HG02623 (cell line): ENCODE results near the gene TSPAN13.

Experiments
- ATAC-seq: cut with Tn5 transposase; IDR thresholded peaks from one replicate; pipeline ENCODE4 v1.9.1; 2021; ENCODE audit warnings: moderate library complexity; ENCODE audit not compliant: unreplicated experiment

The TSPAN13 gene

DNA sequence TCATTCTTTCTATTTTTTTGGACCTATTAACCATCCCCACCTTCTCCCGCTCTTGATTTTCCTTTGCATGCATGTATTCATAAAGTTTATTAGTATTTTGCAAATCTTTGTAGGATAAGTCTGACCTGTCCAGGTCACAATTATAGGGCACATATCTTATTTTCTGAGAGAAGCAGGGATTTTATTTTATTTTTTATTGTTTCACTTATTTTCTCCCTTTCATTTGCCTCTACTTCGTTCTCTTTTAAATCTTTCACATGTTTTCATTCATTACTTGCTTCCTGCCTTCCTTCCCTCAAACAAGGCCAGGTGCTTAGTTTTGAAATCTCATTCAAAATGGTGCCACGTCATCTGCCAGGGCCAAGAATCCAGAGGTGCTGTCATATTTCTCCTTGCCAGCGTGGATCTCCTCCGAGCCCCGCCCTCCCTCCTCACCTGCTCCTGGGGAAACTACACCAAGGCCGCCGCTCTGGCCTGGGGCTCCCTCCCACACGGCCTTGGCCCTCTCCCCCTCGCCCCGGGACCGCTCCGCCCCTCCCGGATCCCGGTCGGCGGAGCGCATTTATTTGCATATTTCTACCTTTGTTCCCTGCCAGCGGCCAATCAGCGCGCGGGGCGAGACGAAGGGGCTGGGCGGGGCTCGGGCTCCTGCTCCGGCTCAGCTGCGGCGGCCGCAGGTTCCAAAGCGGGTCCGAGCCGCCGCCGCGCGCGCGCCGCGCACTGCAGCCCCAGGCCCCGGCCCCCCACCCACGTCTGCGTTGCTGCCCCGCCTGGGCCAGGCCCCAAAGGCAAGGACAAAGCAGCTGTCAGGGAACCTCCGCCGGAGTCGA lies at the start of gene TSPAN13:
TSS of gene TSPAN13 (plus strand) at position 654 of the 830 bp plus-strand sequence. CDS start 213 bp downstream, outside the sequence.
- ATAC-seq, result peak; percentile 71

DNA sequence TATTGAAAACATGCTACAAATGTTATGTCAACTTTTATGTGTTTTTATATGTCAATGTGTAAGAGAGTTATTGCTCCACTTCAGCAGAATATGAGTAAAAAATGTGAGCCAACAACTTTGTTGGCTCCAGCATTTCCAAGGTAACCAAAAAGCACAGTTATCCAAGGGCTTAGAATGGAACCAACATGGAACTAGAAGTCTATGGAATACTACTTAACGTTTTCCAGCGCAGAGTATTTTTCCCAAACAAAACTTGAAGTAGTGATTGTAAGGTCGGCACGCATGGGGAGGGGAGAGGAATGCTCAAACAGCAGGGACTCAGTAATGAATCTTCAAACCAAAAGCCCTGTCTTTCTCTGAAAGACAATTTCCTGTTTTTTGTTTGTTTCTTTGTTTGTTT lies 45.0 kb upstream of the TSPAN13 start:
- no peak for ATAC-seq

DNA sequence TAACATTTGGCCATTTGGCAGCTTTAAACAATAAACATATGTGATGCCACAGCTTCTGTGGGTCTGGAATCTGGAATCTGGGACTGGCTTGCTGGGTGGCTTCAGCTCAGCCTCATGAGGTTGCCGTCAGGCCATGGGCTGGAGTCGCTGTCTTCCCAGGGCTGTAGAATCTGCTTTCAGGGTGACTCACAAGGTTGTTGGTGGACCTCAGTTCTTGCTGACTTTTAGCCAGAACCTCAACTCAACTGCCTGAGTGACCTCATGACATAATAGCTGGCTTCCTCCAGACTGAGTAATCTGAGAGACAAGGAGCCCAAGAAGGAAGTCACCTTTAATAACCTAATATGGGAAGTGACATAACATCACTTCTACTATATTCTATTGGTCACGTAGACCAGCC lies 44.6 kb upstream of the TSPAN13 start:
- ATAC-seq, result no peak

DNA sequence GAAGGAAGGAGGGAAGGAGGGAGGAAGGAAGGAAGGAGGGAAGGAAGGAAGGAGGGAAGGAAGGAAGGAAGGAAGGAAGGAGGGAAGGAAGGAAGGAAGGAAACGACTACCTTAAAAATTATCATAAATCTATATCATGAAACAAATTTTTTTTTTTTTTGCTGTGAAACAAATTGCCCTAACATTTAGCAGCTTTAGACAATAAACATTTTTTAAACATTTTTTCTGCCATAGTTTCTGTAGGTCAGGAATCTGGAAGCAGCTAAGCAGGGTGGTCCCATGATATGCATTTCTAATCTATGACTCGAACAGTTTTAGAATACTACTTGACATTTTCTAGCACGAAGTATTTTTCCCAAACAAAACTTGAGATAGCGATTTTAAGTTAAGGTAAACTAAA lies 42.9 kb upstream of the TSPAN13 start:
- ATAC-seq, result no peak

DNA sequence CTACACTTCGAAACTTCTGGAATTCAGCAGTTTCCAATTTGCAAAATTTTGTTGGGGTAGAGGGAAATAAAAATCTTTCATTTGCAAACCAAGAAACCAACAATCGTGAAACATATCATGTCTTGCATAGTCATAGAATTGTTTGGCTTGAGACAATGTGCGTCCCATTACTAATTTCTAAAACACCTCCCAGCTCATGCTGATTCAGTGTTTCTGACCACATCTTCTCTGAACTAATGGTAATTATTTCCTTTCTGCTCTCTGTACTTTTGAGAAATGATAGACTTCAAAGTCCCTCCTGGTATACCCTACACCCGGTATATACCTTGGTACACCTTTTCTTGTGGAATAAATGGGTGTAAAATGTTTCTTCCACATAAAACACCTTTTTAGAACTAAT lies 41.8 kb upstream of the TSPAN13 start:
- no peak for ATAC-seq

DNA sequence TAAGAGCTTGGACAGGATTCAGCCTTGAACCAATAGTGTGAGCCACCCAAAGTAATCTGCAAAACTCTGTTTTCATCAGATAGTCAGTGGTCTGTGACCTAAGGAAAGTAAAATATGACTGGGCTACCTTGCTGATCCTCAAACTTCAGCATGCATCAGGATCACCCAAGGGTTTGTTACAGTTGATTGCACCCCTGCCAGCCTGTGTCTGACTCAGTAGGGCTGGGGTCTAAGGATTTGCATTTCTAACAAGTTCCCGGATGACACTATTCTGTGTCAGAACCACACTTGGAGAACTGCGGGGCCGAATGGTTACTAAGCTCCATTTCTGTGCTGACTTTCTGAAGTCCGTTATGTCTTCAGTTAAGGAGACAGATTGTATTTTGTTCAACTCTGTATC lies 40.6 kb upstream of the TSPAN13 start:
- no peak for ATAC-seq

DNA sequence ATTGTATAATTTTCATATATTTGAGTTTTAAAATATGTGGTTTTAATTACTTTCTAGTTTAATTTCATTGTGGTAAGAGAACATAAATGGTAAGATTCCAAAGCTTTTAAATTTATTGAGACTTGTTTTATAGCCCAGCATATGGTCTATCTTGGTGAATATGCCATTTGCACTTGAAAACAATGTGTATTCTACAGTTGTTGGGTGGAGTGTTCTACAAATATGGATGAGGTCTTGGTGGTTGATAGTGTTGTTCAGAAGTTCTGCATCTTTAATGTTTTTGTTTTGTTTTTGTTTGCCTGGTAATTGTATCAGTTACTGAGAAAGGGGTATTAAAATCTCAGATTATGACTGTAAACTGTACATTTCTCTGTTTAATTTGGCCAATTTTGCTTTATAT lies 37.6 kb upstream of the TSPAN13 start:
- ATAC-seq, result no peak

DNA sequence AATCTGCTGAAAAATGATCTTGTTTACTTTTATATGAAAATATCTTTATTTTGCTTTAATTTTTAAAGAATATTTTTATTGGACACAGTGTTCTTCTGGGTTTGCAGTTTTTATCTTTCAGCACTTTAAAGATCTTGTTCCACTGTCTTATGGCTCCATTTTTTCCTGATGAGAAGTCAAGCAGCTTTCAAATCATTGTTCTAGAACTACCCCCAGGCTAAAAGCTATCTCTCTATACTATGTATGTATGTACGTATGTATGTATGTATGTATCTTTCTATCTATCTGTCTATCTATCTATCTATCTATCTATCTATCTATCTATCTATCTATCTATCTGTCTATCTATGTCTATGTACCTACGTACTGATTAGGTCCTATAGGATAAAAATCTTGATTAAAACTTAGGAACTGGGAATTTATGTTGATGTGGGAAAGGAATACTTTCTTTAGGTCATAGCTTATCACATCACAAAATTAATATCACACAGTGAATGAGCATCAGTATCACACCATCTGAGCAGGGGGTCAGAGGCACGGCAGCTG lies 35.4 kb upstream of the TSPAN13 start:
- ATAC-seq, result no peak

DNA sequence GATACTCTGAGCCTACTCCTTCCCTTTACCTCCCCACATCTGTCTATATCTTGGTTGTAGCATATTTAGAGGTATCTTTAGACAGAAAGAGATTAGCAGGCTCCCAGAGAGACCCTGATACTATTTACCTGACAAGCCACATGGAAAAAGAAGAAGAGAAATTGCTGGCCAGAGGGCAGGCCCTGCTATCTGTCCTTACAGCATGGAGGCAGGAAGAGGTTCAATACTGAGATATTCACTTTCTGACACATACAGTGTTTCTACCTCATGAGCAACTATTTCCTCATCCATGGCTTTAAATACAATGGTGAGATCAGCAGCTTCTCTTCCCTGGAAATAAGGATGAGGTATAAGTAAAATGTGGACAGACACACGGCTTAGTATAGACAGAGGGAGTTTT lies 33.9 kb upstream of the TSPAN13 start:
- ATAC-seq, result no peak

DNA sequence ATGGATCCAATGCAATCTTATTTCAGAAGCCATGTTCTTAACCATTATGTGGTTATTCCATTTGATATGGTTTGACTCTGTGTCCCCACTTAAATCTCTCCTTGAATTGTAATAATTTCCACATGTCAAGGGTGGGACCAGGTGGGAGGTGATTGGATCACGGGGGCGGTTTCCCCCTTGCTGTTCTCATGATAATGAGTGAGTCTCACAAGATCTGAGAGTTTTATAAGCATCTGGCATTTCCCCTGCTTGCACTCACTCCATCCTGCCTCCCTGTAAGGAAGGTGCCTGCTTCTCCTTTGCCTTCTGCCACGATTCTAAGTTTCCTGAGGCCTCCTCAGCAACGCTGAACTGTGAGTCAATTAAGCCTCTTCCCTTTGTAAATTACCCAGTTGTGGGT lies 32.0 kb upstream of the TSPAN13 start:
- ATAC-seq, result no peak

DNA sequence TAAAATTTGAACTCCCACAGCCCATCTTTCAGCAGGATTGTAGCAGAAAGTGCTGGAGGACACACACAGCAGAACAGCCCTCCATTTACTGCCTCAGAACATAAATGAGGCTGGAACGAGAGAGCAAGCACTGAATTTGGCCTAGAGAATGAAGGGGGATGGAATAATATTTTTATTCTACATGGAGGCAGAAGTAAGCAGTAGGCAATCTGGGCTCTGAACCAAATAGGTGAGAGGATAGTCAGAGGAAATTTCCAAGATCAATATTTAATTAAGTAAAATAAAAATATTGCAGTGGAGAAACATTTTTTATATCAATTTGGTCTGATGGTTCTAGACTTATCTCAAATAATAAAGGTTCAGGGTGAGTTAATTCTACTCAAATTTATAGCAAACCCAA lies 29.2 kb upstream of the TSPAN13 start:
- no peak for ATAC-seq

DNA sequence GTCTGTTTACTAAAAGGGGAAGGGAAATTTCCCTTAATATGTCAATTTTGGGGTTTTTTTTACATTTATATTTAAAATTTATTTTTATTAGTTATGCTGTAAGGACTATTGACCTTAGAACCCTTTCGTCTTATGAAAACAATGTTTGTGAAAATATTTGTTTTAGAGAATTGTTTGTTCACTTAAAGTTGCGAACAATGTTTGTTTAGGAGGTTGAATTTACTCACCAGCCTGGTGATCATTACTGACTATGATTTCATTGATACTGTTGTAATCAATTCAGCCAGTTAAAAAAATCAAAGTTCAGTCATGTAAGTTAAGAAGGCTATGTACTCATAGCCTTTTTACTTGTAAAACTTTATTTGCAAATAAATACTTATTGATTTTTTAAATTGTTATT lies 27.4 kb upstream of the TSPAN13 start:
- no peak for ATAC-seq

DNA sequence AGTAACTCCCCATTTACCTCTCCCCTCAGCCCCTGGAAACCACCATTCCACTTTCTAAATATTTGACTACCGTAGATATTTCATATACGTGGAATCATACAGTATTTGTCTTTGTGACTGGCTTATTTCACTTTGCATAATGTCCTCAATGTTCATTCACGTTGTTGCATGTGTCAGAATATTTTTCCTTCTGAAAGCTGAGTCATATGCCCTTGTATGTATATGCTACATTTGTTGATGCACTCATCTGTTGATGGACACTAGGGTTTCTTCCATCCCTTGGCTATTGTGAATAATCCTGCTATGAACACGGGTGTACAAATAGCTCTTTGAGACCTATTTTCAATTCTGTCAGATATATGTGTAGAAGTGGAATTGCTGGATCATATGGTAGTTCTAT lies 25.8 kb upstream of the TSPAN13 start:
- no peak for ATAC-seq

DNA sequence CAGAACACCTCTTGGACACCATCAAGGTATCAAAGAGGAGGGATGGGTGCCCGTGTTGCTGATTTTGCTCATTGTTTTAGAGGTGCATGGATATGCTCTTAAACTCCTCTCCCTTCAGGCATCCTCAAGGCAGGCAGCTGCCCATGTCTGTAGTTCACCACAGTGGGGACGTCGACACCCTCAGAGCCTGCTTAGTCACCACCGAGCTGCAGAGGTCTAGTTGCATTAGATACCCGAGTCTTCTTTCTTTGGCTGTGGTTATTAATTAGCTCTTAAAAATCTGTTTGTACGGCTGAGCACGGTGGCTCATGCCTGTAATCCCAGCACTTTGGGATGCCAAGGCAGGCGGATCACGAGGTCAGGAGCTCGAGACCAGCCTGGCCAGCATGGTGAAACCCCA lies 24.7 kb upstream of the TSPAN13 start:
- ATAC-seq, result no peak

DNA sequence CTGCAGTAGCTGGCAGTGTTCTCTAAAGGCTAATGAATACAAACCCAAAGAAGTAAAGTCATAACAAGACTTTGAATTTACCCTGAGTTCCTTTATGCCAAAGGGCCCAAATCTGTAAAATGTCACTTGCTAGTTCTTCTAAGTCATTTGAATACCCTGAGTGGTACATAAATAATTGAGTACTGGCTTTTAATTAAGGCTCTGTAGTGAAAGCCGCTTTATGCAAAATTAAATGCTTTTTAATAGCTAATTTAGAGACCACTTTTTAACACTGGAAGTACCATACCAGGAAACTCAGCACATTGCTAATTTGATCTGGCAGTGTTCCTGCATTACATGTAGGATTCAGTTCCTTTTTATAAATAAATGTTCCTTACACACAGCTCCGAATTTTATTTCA lies 24.0 kb upstream of the TSPAN13 start:
- ATAC-seq, result no peak

DNA sequence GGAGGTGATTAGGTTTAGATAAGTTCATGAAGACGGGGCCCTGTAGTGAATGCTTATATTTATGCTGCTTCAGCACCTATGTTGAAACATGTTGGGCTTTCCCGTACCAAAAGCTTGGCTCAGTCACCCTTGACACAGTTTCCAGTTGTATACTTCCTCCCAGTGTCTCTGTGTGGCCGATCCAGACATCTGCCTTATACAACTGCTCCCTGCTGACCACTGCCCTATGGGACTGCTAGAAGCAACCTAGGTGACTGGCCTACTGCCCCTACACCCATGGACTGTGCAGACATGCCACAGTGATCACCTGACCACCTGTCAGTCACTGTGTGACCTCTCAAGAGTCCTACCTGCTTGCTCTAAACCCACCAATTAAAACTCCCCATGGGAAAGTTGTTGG lies 22.6 kb upstream of the TSPAN13 start:
- ATAC-seq, result no peak

DNA sequence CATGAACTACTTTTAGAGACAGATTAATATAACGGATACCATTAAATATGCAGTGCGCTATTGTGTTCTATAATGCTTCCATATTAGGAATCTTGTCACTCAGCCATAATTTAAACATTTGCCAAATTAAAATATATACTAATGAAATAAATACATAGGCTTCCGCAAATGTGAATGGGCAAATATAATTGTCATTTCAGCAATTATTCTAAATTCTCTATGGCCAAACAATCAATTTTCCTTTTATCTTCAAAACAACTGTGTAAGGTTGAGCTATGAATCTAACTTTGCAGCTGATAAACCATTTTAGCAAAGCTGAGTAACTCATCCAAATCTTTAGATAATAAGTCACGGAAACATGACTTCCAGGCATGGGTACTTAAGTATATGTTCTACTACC lies 20.7 kb upstream of the TSPAN13 start:
- ATAC-seq, result no peak

DNA sequence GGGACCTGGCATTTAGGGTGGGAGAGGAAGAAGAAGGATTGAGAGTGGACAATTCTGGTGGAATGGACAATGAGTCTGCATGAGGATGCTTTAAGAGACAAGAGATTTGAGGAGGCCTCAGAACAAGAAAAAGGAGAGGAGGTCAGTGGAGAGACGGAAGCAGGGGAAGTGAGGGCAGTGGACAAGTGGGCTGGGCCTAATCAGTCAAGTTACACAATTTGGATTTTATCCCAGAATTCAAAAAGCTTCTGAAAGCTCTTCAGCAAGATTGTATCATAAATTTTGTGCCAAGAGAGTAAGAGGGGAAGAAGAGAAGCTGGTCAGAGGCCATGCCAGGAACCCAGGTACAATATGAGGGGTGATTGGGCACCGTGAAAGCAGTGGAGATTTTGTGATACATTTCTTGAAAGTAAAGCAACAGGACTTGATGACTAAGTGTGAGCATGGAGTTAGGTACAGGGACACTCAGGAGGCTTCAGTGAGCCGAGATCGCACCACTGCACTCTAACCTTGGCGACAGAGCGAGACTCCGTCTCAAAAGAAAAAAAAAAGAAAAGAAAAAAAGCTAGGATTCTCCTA lies 19.3 kb upstream of the TSPAN13 start:
- no peak for ATAC-seq

DNA sequence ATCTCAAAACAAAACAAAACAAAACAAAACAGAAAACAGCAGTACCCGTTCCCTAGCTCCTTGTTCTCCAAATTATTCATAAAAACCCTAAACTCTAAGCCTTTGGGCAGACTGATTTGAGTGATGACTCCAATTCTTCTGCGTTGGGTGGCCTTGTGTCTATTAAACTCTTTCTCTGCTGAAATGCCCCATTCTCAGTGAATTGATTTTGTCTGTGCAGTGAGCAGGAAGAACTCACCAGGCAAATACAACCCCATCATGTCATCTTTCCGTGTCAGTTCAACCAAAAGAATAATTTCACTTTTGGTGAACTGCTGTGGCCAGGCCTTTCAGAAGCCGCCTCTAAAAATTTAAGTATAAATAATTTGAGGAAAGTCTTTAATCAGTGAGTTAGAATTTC lies 18.5 kb upstream of the TSPAN13 start:
- ATAC-seq, result no peak

DNA sequence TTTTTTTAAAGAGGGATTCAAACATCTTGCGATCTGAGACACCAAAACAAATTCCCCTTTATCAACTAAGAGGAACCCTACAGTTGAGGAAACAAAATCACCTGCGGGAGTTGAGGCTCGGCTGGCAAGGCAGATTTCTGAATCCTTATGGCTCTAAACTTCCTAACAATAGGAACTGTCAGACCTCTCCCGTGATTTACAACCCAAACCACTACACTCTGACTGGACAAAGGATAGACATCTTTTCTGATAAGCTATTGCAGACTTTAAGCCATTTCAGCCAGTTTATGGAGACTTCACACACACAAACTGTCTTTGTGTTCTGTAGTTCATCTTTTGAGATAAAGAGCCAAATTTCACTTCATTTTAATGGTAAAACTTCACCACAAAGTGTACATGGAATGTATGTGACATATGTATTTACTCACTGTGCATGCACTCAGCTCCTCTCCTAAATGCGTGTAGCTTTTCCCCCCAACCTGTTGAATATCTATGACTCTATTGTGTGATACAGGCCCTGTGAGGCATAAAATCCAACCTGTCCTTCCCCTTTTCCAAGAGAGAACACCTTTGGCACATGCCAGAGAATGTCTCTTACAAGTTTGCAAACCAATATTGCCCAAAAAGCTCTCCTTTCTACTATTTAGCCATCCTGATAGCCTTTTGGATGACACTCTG lies 15.4 kb upstream of the TSPAN13 start:
- ATAC-seq, result no peak

DNA sequence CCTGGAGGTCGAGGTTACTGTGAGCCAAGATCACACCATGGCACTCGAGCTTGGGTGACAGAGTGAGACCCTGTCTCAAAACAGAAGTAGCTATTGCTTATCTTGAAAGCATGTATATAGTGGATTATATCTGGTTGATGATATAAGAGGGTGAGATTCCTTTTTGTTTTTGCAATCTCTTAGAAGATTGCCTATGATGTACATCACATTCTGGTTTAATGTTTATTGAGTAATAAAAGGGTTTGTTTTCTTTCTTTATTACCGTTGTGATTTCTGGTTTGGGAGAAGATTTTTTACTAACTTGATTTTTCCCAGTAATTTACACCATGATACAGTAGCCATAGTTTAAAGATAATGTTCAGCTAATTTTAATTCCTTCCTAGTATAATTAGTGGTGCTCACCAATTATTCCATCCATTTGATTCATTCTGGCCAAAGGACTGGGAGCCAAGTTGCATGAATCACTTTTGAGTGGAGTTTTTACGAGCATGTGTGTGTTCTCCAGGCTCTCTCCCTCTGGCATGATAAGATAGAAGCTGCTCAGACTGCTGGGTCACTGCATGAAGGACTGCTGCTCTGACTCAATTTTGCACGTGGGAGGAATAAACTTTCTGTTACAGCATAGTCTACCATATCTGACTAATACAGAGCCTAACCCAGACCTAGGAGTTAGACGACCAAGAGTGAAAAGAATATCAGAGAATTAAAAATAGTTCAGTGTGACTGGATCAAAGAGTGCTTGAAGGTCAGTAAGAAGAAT lies 13.5 kb upstream of the TSPAN13 start:
- no peak for ATAC-seq
